ENCODE results near the gene GSN.

GSN gene

GRCh38 chr9:121353241-121354061 is 85.5 kb downstream of the GSN start:
- H3K4me3 ChIP-seq (replicated peaks in 1 of 2; ENCODE audit: low read depth in 2 of 2, low read length in 2 of 2) = no peak overlapping the region
- no peak for DNase-seq (ENCODE audit: low read depth in 2 of 2)
- TF ChIP-seq CTCF (IDR thresholded peaks at IDR 0.05; ENCODE audit: low read depth, low read length) = no peak

GRCh38 chr9:121354141-121354540 is 86.2 kb downstream of the GSN start:
- no peak for TF ChIP-seq CTCF (IDR thresholded peaks at IDR 0.05; ENCODE audit: low read depth, low read length)
- H3K4me3 ChIP-seq (replicated peaks in 1 of 2; ENCODE audit: low read depth in 2 of 2, low read length in 2 of 2) = no peak overlapping the region
- peak in 1 of 2 donors; percentile 88 for DNase-seq (ENCODE audit: low read depth in 2 of 2)

- H3K4me3 ChIP-seq (replicated peaks in 1 of 2; ENCODE audit: low read depth in 2 of 2, low read length in 2 of 2) = no peak overlapping the region
- peak in 1 of 2 donors; percentile 33 for DNase-seq (ENCODE audit: low read depth in 2 of 2)
- no peak for TF ChIP-seq CTCF (IDR thresholded peaks at IDR 0.05; ENCODE audit: low read depth, low read length)
Measured at GRCh38 chr9:121354762-121355161, 86.8 kb downstream of the GSN start.

- no peak for DNase-seq (ENCODE audit: low read depth in 2 of 2)
- no peak for TF ChIP-seq CTCF (IDR thresholded peaks at IDR 0.05; ENCODE audit: low read depth, low read length)
- H3K4me3 ChIP-seq (replicated peaks in 1 of 2; ENCODE audit: low read depth in 2 of 2, low read length in 2 of 2) = no peak overlapping the region
Measured at GRCh38 chr9:121357011-121357410, 89.0 kb downstream of the GSN start.

- no peak for DNase-seq (ENCODE audit: low read depth in 2 of 2)
- no peak for TF ChIP-seq CTCF (IDR thresholded peaks at IDR 0.05; ENCODE audit: low read depth, low read length)
- no peak overlapping the region for H3K4me3 ChIP-seq (replicated peaks in 1 of 2; ENCODE audit: low read depth in 2 of 2, low read length in 2 of 2)
Measured at GRCh38 chr9:121358751-121359150, 90.8 kb downstream of the GSN start.

GRCh38 chr9:121359351-121360294 is 91.7 kb downstream of the GSN start:
- no peak overlapping the region for H3K4me3 ChIP-seq (replicated peaks in 1 of 2; ENCODE audit: low read depth in 2 of 2, low read length in 2 of 2)
- peak; percentile 41 to 72 for DNase-seq (ENCODE audit: low read depth in 2 of 2)
- TF ChIP-seq CTCF (IDR thresholded peaks at IDR 0.05; ENCODE audit: low read depth, low read length) = no peak

All from cardiac fibroblast (primary cell).